ENCODE measurements around the gene CERS1.

CERS1 gene

DNA sequence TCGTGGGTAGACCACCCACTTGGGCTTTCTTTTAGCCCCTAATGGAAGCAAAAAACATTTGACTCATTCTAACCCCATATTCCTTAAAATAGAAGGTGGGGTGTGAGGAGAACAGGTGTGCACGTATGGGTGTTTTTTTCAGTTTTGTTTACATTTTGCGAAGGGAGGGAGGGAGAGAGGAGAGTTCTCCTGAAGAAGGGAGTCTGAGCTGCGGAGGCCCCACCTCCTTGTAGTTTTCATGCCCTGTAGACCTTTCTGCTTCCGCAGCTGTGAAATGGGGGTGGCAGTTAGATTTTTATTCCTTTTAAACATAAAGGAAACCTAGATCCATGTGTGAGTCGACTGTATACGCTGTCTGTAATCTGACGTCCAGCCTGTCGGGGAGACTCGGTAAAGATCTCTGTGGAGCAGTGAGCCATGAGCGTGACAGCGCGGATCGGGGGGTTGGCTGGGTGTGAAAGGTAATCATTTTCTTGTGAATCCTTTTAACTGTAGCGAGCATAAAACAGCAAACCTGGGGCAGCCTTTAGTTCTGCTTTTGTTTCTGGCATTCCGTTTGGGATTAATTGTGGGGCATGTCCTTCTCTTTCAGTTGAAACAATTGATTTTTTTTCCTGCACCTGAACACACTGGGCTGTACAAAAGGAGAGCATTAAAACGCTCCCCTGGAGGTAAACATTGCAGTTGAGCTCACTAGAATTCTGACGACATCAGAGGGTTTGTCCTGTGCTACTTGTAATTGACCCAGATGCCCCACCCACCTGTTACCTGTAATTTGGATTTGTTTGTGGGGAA, 61.9 kb downstream of the CERS1 start:
- no peak for DNase-seq

DNA sequence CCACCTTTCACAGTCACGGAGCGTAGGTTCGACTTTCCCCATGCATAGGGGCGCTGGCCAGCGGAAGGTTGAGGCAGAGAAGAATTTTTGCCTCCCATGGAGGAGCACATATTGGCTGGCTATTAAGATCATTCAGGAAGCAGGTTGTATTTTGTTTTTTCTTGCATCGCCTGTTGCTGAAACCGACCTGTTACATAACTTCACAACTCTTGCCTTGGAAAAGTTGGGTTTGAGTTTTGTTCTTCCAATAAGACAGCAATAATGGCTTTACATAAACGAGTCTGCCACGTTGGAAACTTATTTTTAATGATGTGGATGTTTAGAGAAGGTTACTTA, 62.8 kb downstream of the CERS1 start:
- no peak for DNase-seq

DNA sequence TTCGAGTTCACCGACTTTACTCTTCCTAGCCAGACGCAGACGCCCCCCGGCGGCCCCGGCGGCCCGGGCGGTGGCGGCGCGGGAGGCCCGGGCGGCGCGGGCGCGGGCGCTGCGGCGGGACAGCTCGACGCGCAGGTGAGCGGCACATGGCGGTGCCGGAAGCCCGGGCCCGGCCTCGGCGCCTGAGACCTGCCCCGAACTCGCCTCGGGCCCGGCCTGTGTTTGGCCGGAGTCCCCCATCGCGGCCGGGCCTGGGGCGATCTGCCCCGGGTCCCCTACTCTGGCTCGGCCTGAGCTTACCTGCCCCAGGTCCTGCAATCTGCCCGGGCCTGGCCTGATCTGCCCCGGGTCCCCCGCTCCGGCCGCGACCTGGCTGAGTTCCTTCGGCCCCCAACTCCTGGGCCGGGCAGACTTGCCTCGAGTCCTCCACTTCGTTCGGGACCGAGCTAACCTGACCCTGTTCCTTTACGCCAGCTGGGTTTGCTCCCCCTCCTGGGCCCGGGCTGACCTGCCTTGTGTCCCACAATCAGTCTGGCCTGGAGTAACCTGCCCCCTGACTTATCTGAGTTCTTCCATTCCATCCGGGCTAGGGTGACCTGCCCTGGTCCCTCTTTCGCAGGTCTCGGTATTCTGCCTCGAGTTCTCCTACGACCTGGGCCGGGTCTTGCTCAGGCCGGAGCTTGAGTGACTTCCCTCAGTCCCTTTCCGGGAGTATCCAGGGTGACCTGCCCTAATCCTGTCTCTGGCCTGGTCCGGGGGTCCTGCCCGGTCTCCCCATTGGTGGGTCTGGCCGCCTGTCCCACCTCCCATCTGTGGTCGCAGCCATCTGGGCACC, 63.4 kb downstream of the CERS1 start:
- DNase-seq, result no peak

DNA sequence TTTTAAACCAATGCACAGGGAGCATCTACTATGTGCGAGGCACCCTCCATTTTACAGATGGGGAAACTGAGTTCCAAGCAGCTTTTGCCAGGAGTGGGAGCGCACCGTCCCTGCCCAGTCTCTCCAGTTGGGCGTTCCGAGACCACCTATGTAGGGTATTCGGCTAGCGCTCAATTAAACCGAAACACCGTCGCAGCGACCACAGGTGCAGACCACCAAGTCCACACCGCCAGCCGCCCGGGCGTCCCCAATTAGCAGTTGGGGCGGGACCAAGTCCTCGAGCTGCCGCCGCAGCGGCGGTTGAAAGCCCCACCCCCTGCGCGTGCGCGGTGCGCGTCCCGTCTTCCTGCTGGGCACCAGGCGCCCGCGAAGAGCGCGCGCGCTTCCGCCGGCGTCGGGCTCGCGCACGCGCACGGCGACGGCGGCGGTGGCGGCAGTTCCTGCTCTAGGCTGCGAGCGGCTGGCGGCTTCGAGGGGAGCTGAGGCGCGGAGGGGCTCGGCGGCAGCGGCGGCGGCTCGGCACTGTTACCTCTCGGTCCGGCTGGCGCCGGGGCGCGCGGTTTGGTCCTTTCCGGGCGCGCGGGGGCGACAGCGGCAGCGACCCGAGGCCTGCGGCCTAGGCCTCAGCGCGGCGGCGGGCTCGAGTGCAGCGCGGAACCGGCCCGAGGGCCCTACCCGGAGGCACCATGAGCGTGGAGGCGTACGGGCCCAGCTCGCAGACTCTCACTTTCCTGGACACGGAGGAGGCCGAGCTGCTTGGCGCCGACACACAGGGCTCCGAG, 64.2 kb downstream of the CERS1 start, which contains the start of gene UPF1:
UPF1 (plus strand) TSS at position 436 of the 782 bp plus-strand sequence; CDS start at position 687, 251 bp downstream.
- peak; percentile 94 for DNase-seq

DNA sequence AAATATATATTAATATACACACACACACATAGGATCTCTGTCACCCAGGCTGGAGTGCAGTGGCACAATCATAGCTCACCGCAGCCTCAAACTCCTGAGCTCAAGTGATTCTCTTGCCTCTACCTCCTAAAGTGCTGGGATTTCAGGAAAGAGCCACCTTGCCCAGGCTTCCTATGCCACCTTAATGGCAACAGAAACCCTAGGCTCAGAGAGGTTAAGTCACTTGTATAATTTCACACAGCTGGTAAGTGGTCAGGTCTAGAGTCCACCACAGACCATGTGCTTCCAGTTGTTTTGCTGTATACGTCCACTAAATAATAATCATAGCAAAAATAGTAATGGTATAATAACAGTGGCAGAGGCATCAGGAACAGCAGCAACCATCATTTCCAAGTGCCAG, 65.5 kb downstream of the CERS1 start:
- DNase-seq, result no peak

DNA sequence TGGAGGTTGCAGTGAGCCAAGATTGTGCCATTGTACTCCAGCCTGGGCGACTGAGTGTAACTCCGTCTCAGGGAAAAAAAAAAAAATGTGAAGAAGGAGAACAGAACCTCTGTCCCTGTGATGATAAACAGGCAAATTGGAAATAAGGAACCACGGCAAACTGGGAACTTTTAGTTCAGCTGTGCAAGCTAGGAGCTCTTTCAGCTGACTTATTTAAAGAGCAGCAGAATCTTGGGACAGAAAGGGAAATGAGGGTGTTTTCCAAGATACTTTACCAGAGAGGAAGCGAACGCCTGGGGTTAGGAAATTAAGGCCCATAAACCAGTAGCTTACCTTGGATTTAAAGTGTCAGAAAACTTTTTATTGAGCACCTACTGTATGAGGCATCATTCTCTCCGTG, 67.2 kb downstream of the CERS1 start:
- no peak for DNase-seq
